Stimulated activated CD4-positive, alpha-beta T cell treated with anti-CD3 and anti-CD28 coated beads, TNF-alpha, amount 100 ng/mL, for 4 hours (primary cell): ENCODE measurements around the gene RABEP2.
A peak's percentile ranks its signal among the peaks of the same experiment; 100 is the strongest.
"Not testable (repeated sequence)": the region's sequence is repeated elsewhere in the genome, so short reads cannot be mapped to it uniquely, and the experiment has no call there.

Source experiments
- DNase-seq, 3 experiments: peaks; one replicate each; pipeline ENCODE4 v3.0.0-alpha.2; 2020; ENCODE audit warnings: low read depth in 3 of 3

The RABEP2 gene

GRCh38 chr16:28932339-28933141 is 7.5 kb upstream of the RABEP2 start:
- DNase-seq: no peak

- no peak for DNase-seq
Measured at GRCh38 chr16:28931801-28932225, 6.8 kb upstream of the RABEP2 start, which contains the start of gene CD19. Gene CD19, plus strand, starts transcription at chr16:28931971. Its CDS starts 30 bp downstream, at chr16:28932001.

DNA sequence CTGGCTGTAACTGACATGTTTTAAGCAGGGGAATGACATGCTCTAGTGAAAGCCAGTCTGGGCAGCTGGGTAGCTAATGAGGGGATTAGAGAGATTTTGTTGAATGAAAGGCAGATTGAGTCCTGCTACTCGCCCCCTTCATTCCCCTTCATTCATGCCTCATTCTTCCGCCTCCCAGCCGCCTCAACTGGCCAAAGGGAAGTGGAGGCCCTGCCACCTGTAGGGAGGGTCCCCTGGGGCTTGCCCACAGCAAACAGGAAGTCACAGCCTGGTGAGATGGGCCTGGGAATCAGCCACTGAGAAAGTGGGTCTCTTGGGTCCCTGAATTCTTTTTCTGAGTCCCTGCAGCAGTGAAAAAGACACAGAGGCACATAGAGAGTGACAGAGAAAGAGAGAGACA is 5.6 kb upstream of the RABEP2 start:
- DNase-seq: no peak

DNA sequence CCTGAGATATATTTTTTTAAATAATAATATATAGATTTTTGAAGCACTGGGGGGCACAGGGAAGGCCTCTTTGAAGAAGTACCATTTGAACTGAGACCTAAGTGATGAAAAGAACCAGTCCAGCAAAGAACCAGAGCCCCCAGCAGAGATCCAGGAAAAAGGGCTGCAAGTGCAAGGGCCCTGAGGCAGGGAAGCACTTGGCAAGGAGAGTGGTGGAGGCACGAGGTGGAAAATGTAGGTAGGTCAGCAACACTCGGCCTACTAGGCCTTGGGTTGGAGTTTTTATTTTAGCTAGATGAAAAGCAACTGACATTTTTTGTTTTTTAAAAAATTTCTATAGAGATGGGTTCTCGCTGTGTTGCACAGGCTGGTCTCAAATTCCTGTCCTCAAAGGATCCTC is 5.2 kb upstream of the RABEP2 start:
- no peak for DNase-seq

DNA sequence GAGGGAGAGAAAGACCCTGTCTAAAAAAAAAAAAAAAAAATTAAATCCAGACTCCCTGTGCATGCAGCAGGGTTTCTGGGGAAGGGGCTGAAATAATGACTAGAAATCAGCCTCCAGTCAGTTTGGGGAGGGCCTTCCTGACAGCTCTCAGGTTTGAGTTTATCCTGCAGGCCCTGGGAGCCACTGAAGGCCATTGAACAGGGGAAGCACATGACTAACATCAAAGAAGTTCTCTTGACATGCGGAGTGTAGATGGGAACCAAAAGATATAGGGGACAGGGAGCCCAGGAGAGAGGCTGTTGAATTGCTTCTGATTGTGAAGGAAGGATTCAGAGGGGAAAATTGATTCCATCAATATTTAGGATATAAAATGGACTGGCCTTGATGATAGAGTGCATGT is 2.8 kb upstream of the RABEP2 start:
- DNase-seq: no peak

DNA sequence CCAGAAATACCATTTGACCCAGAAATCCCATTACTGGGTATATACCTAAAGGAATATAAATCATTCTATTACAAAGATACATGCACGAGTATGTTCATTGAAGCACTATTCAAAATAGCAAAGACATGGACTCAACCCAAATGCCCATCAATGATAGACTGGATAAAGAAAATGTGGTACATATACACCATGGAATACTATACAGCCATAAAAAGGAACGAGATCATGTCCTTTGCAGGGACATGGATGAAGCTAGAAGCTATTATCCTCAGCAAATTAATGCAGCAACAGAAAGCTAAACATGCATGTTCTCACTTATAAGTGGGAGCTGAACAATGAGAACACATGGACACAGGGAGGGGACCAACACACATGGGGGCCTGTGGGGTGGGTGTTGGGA is 1.2 kb upstream of the RABEP2 start:
- DNase-seq: not testable (repeated sequence)

- peak; percentile 55 to 65 (median 61) for DNase-seq
Measured at GRCh38 chr16:28925386-28926228, 569 bp upstream of the RABEP2 start.

GRCh38 chr16:28924399-28924761 is 658 bp downstream of the RABEP2 start:
- no peak for DNase-seq

DNA sequence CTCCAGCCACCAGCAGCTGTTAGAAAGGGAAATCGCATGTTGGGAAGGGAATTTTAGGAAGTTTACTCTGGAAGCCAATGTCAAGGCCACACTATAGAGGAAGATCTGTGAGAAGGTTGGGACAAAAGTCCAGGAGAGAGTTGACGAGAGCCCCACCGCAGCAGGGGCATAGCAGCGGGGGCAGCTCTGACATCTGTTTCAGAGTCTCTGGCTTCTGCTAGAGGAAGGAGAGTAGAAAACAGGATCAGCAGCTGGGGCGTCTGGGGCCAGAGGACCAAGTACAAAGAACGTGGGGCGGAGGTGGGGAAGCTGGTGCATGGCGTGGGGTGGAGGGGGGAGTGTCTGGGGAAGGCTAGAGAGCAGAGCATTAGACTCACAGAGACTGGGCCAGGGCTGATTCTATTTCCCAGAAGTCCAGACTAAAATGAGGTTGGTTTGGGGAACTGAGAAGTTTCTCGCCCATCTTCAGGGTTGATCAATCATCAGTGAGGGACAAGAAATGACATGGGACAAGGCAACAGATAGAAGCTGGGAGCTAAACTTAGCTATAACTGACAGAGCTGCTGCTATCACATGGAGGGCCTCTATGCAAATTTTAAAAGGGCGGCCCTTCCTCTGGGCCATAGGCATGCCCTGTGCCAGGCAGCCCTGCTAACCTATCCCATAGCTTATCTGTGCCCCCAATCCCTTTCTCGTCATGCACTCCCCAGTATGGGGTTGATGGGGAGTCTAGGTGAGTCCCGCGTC is 1.2 kb downstream of the RABEP2 start:
- no peak for DNase-seq

DNA sequence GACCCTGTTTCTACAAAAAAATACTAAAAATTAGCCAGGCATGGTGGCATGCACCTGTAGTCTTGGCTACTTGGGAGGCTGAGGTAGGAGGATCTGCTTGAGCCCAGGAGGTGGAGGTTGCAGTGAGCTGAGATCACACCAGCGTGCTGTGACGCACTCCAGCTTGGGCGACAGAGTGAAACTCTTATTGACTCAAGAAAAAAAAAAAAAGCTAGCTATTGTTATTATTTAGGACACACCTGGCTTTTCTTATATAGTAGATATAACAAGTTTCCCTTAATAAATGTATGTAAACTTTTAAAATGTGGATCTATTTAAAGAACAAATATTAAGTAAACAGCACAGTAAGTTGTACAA is 1.8 kb downstream of the RABEP2 start:
- DNase-seq: no peak

- no peak for DNase-seq
Measured at GRCh38 chr16:28918698-28919097, 6.3 kb downstream of the RABEP2 start.

GRCh38 chr16:28917095-28917494 is 7.9 kb downstream of the RABEP2 start:
- no peak for DNase-seq

DNA sequence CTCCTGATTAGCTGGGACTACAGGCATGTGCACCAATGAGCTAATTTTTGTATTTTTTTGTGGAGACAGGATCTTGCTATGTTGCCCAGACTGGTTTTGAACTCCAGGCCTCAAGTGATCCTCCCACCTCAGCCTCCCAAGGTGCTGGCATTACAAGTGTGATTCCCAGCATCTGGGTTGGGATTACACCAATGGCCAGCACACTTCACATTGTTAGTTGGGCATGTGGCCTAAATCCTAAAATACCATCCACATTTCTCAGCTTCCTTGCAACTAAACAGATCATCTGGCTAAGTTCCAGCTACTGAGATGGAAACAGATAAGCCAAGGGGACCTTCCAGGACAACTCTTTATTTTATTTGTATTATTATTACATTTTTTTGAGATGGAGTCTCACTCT is 9.9 kb downstream of the RABEP2 start:
- no peak for DNase-seq

- no peak for DNase-seq
Measured at GRCh38 chr16:28913946-28914724, 10.9 kb downstream of the RABEP2 start.

DNA sequence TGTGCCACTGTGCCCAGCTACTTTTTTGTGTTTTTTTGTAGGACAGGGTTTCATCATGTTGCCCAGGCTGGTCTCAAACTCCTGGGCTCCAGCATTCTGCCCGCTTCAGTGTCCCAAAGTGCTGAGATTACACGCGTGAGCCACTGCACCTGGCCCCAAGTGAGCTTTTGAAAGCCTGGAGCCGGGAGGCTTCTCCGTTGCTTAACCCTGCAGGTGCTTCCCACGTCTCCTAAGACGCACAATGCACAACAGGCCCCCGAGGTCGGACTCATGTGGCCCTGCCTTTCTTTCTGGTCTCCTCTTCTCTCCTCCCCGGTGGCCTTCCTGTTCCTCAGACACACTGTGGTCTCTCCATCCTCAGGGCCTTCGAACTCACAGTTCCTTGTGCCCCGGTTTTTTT is 12.5 kb downstream of the RABEP2 start:
- DNase-seq: no peak

- DNase-seq: no peak
Measured at GRCh38 chr16:28910086-28911031, 14.7 kb downstream of the RABEP2 start.

DNA sequence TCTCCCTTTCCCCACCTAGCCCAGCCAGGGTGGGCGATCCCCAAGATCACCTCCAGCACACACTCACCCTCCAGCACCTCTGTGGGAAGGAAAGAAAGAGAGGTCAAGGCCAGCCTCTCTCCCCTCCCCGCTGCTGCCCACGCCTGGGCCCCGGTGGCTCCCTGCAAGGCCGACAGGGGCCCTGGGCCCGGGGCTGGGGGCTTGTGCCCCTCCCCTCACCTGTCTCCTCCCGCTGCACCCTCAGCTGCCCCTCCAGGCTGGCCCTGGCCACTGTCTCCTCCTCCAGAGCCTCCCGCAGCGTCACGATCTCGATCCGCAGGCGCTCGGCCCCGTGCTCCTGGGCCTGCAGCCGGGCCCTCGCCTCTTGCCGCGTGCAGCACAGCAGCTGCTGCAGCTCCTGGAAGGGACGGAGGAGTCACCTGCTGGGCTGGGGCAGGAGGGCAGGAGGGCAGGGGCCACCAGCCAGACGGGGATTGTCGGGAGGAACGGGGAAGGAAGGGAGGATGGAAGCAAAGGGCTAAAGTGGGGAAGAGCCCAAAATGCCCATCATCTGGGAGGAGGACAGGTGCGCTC is 19.2 kb downstream of the RABEP2 start:
- no peak for DNase-seq

DNA sequence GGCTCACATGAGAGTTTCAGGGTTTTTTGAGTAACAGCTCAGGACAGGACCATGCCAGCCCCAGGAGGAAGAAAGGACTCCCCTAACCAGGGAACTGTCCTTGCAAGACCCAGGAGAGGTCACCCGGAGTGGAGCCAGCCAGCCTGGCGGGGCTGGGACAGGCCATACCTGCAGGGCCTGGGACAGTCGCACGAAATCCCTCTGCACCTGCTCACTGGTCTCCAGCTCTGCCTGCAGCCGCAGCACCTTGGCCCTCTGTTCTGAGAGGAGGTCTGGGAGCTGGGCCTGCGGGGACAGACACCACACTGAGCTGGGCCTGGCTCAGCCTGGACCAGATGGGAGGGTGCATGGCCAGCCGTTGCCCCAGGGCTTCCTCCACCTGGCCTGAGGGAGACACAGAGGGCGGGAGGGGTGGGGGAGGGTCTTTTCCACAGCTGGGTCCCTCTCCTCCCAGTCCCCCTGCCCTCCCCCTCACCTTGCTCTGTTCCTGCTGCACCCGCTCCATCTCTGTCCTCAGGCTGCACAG is 19.7 kb downstream of the RABEP2 start:
- no peak for DNase-seq

- no peak for DNase-seq
Measured at GRCh38 chr16:28904828-28905227, 20.2 kb downstream of the RABEP2 start.

DNA sequence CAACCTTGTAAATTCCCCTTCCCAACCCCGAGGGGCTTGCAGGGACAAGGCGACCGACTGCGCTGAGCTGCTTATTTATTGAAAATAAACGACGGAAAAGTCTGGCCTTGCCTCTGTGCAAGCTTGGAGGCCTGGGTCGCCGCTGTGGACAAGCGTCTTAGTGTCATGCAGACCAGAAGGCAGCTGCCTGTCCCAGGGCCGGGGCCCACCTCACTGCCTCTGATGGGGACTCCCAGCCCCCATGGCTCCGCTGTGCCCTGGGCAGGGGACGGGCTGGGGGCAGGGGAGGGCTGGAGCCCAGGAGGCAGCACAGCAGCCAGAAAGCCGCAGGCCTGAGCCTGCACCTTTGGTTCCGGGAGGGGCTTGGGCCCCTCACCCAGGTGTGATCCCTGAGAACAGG is 20.7 kb downstream of the RABEP2 start:
- no peak for DNase-seq
